ENCODE results near the gene GRM7.

GRCh38 chr3:7333125-7333524, 472.2 kb downstream of the GRM7 start:
- TF ChIP-seq, protein P1, sequence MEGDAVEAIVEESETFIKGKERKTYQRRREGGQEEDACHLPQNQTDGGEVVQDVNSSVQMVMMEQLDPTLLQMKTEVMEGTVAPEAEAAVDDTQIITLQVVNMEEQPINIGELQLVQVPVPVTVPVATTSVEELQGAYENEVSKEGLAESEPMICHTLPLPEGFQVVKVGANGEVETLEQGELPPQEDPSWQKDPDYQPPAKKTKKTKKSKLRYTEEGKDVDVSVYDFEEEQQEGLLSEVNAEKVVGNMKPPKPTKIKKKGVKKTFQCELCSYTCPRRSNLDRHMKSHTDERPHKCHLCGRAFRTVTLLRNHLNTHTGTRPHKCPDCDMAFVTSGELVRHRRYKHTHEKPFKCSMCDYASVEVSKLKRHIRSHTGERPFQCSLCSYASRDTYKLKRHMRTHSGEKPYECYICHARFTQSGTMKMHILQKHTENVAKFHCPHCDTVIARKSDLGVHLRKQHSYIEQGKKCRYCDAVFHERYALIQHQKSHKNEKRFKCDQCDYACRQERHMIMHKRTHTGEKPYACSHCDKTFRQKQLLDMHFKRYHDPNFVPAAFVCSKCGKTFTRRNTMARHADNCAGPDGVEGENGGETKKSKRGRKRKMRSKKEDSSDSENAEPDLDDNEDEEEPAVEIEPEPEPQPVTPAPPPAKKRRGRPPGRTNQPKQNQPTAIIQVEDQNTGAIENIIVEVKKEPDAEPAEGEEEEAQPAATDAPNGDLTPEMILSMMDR (IDR thresholded peaks at IDR 0.05), result no peak
- no peak for TF ChIP-seq EP300 (IDR thresholded peaks at IDR 0.05)
- no peak for TF ChIP-seq POLR2A (IDR thresholded peaks at IDR 0.05)
